Tibial nerve (tissue), 4 donors: ENCODE measurements around the gene WFIKKN1. TPM values are rescaled to one million over a fixed set of nuclear protein-coding genes. Genes with fewer than 3 reads are reported as not detected.
A peak's percentile ranks its signal among the peaks of the same experiment; 100 is the strongest.

Source experiments
- DNase-seq, 2 donors: peaks; one replicate each; pipeline ENCODE4 v3.0.0-alpha.2; 2019; ENCODE audit warnings: low spot score in 2 of 2
- H3K27ac ChIP-seq, 4 donors: fragments of 200-600 bp; sonication (generic) in 3 of 4; one replicate each; pipeline ENCODE4 v1.5.1; 2017 to 2019; ENCODE audit warnings: mild to moderate bottlenecking in 1 of 4
- H3K27me3 ChIP-seq, 2 donors: fragments of 200-600 bp; sonication (generic) in 1 of 2; one replicate each; pipeline versions ENCODE4 v1.5.1 to v1.6.0; 2017 to 2019
- H3K36me3 ChIP-seq, 3 donors: fragments of 200-600 bp; sonication (generic); one replicate each; pipeline ENCODE4 v1.5.1; 2018 to 2019
- H3K4me1 ChIP-seq, 4 donors: fragments of 200-600 bp; sonication (generic) in 3 of 4; one replicate each; pipeline ENCODE4 v1.5.1; 2017 to 2019
- H3K4me3 ChIP-seq, 4 donors: fragments of 200-600 bp; sonication (generic) in 3 of 4; one replicate each; pipeline ENCODE4 v1.5.1; 2017 to 2019; ENCODE audit warnings: mild to moderate bottlenecking in 1 of 4, moderate library complexity in 1 of 4
- H3K9me3 ChIP-seq, 4 donors: fragments of 200-600 bp; sonication (generic) in 3 of 4; one replicate each; pipeline ENCODE4 v1.5.1; 2017 to 2019
- EP300 ChIP-seq, 2 donors: sonication (generic); formaldehyde crosslinking; IDR thresholded peaks; one replicate each; pipeline ENCODE4 v1.6.1; 2017; ENCODE audit warnings: antibody characterized with exemption in 2 of 2, mild to moderate bottlenecking in 1 of 2
- POLR2A ChIP-seq, 2 donors: fragments of 450-650 bp; IDR thresholded peaks; one replicate each; pipeline ENCODE4 v1.6.1; 2017; ENCODE audit warnings: antibody characterized with exemption in 2 of 2, mild to moderate bottlenecking in 2 of 2, moderate library complexity in 2 of 2
- WGBS, 2 donors: methylation state at CpG; one replicate each; pipeline ENCODE4 v1.1.5; 2018; 5-methylcytosine and 5-hydroxymethylcytosine counted together
- total RNA-seq, 4 donors: library from RNA; depleted of rRNA; stranded (reverse); fragments of >200 nt; gene quantifications; one replicate each; pipeline ENCODE4 v1.1.0, GENCODE V29; 2016
- TF ChIP-seq, protein P1 (sequence below), 5 experiments: fragments of 200-600 bp in 3 of 5; fragments of 450-650 bp in 2 of 5; sonication (generic) in 3 of 5; IDR thresholded peaks; one replicate each; pipeline ENCODE4 v1.5.1; 2016 to 2019; ENCODE audit warnings: antibody characterized with exemption in 5 of 5, mild to moderate bottlenecking in 3 of 5, moderate library complexity in 2 of 5

The WFIKKN1 gene
- total RNA-seq, 4 donors from 2014 or later, result 0.66 to 3.9 (median 1.8) TPM

DNA sequence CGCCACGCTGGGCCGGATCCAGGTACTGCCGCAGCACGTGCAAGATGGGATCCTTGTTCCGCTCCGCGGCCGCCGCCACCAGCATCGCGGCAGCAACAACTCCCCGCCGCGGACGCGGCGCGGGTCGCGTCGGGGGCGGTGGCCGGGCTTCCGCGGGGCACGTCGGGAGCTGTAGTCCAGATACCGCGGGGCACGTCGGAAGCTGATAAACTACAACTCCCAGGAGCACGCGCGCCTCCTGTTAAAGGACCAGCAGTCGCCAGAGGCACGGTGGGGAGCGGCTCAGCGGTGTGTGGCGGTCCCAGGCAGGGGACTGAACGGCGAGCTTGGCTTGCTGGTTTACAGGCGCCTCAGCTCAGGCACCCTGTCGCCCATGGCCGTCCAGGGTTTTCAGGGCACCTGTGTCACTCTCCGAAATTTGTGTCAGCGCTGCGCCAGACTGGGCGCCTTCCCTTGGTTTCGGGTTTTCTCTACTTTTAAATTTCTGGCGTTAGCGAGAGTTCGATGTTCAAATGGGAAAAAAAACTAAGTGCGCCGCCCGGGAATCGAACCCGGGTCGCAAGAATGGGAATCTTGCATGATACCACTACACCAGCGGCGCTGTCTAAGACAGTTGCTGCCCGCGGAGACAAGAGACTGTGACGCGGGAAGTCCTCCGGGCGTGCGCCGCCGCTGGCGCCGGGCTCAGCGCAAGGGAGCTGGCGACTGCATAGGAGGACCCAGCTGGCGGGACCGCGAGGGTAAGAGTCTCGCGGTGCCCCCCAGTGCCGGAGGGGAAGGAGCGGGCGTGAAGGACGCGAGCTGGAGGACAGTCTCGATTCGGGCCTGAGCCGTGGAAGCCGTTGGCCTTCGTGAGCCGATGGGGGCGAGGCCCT is 5.7 kb downstream of the WFIKKN1 start, which contains the start of gene METTL26:
Gene METTL26, minus strand, starts transcription at position 100 of the 875 bp plus-strand sequence. Its CDS starts 15 bp downstream, at position 85.
- WGBS, 2 donors, result 0% methylated on average over 23 to 49 of the region's 91 CpGs
- TF ChIP-seq POLR2A (IDR thresholded peaks at IDR 0.05) (peak; percentile 16 to 65), EP300 (IDR thresholded peaks at IDR 0.05) (peak; percentile 71 to 80)
- TF ChIP-seq, protein P1, sequence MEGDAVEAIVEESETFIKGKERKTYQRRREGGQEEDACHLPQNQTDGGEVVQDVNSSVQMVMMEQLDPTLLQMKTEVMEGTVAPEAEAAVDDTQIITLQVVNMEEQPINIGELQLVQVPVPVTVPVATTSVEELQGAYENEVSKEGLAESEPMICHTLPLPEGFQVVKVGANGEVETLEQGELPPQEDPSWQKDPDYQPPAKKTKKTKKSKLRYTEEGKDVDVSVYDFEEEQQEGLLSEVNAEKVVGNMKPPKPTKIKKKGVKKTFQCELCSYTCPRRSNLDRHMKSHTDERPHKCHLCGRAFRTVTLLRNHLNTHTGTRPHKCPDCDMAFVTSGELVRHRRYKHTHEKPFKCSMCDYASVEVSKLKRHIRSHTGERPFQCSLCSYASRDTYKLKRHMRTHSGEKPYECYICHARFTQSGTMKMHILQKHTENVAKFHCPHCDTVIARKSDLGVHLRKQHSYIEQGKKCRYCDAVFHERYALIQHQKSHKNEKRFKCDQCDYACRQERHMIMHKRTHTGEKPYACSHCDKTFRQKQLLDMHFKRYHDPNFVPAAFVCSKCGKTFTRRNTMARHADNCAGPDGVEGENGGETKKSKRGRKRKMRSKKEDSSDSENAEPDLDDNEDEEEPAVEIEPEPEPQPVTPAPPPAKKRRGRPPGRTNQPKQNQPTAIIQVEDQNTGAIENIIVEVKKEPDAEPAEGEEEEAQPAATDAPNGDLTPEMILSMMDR (IDR thresholded peaks at IDR 0.05), result peak in 3 of 5 experiments; percentile 6 to 44 (median 34)
- peaks cover 0 to 28% (median 4%) of the 10 kb centered on the region in 3 donors for H3K36me3 ChIP-seq

DNA sequence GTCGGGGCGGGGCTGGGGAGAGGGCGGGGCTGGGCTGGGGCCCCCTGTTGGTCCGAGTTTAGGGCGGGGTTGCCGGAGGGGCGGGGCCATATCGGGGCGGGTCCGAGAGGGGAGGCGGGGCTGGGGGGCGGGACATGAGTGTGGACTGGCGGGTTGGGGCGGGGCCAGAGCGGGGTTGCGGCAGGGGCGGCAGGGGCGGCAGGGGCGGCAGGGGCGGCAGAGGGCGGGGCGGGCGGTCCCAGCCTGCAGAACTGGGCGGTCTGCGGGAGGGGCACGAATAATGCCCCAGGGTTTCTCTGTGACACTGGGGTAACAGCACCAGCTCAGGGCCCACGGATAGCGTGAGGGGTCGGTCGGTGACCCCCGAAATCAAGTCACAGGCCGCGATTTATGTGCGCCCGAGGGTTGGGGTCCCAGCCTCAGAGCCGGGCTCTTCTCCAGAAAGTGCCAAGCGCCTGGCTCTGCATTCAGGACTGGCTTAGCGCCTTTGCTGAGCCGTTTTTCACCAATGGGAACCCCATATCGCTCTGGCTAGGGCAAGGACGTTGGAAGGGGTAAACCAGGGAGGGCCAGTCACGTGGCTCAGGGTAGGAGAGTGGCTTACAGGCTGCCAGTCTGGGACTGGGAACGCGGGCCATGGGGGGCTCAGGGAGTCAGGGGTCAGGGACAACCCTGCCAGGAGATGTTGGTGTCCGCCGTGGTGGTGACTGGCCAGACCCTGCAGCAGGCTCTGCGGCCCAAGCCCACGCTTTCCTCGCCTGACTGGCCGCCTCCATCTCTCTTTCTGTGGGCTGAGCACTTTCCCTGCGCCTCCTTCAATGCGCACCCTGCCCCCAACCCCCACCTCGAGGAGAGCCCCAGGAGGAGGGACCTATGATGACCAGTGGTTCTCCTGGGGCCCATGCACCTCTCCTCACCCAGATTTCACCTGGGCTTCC is 6.6 kb downstream of the WFIKKN1 start:
- no peaks in the 10 kb centered on the region for H3K9me3 ChIP-seq
- H3K4me1 ChIP-seq, result peaks cover 0 to 38% (median 20%) of the 10 kb centered on the region in 4 donors
- WGBS, 2 donors, result 22 to 28% methylated on average over 26 to 31 of the region's 53 CpGs
- peak overlapping the region; percentile 92 to 100 (median 96) for H3K27ac ChIP-seq
- H3K36me3 ChIP-seq, result peaks cover 0 to 24% (median 4%) of the 10 kb centered on the region in 3 donors
- DNase-seq, result peak; percentile 89
- peak overlapping the region; percentile 63 to 94 (median 90) for H3K4me3 ChIP-seq
- TF ChIP-seq, protein P1 (IDR thresholded peaks at IDR 0.05), result no peak
- TF ChIP-seq EP300 (IDR thresholded peaks at IDR 0.05), result no peak
- no peak for TF ChIP-seq POLR2A (IDR thresholded peaks at IDR 0.05)
- H3K27me3 ChIP-seq, result no peaks in the 10 kb centered on the region

More for the DNA sequence above, 5.7 kb downstream of the WFIKKN1 start, which contains the start of gene METTL26:
- peak; percentile 94 to 96 for DNase-seq
- Histone ChIP-seq H3K27me3 (no peaks in the 10 kb centered on the region), H3K27ac (peak within 1 kb of the TSS; percentile 92 to 100 (median 96)), H3K4me3 (peak within 1 kb of the TSS; percentile 63 to 94 (median 90)), H3K4me1 (peaks cover 0 to 39% (median 19%) of the 10 kb centered on the region in 4 donors), H3K9me3 (no peaks in the 10 kb centered on the region)

DNA sequence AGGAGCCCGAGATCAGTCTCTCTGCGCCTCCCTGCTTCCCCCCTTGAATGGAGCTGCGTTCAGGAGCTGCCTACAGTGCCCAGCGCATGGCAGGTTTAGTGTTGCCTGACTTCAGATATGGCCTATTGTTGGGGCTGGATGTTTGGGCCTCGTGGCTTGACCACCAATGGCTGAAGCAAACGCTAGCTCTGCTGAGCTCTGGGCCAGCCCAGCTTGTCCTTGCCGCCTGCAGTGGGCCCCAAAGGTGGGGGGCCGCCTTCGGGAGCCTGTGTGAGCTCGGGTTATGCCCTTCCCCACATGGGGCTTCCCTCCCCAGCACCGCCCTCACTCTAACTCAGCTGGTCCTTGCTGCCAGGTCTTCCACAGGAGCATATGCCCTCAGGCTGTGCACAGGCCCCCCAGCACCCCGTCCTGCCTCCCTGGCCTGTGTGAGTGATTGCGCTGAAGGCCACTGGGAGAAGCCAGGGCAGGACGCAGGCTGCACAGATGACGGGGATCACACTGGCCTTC is 7.3 kb downstream of the WFIKKN1 start:
- 76 to 83% methylated on average over 10 to 14 of the region's 15 CpGs for WGBS, 2 donors
- peak overlapping the region; percentile 62 to 98 (median 85) for H3K27ac ChIP-seq

DNA sequence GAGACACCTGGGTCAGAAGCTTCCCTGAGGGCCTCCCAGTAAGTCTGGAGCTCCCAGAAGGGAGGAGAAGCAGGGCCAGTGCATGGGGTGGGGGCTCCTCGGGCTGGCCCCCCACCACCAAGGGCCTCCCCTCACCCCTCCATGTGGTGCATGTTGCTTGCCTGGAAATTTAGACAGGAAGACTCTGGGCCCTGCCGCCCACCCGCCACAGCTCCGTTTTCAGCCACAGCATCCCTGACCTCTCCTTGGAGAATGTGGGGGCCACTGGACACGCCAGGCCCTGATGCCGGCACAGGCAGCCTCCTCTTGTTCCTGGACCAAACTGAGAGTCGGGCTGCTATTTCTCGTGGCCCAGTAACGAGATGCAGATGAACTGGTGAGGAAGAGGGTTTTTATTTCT is 8.1 kb downstream of the WFIKKN1 start:
- peak overlapping the region in 1 of 4 donors; percentile 92 for H3K27ac ChIP-seq
- H3K36me3 ChIP-seq, result peaks cover 0 to 9% (median 0%) of the 10 kb centered on the region in 3 donors
- no peaks in the 10 kb centered on the region for H3K9me3 ChIP-seq
- H3K4me1 ChIP-seq, result peaks cover 0 to 51% (median 29%) of the 10 kb centered on the region in 4 donors
- H3K27me3 ChIP-seq, result no peaks in the 10 kb centered on the region
- no peak overlapping the region for H3K4me3 ChIP-seq
- WGBS, 2 donors, result 62 to 66% methylated on average over 8 to 9 of the region's 9 CpGs
- no peak for DNase-seq
- TF ChIP-seq POLR2A (IDR thresholded peaks at IDR 0.05), result no peak

More for the DNA sequence above, 7.3 kb downstream of the WFIKKN1 start:
- Histone ChIP-seq H3K9me3 (no peaks in the 10 kb centered on the region), H3K36me3 (peaks cover 0 to 17% (median 4%) of the 10 kb centered on the region in 3 donors), H3K4me3 (no peak overlapping the region), H3K4me1 (peaks cover 0 to 46% (median 27%) of the 10 kb centered on the region in 4 donors), H3K27me3 (no peaks in the 10 kb centered on the region)
- DNase-seq, result no peak
- TF ChIP-seq POLR2A (IDR thresholded peaks at IDR 0.05) (no peak), EP300 (IDR thresholded peaks at IDR 0.05) (no peak)
- TF ChIP-seq, protein P1 (IDR thresholded peaks at IDR 0.05), result no peak

DNA sequence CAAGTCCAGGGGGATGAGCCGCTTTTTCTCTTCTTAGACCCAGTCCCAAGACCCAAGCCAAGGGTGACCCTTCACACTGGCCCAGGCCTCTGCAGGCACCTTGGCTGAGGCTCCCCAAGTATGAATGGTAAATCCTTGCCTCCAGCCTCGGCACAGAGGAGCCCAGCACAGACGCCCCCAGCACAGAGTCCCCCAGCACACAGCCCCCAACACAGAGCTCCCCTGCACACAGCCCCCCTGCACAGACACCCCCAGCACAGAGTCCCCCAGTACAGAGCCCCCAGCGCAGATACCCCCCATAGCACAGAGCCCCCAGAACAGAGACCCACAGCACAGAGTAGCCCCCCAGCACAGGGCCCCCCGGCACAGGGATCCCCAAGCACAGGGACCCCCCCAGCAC is 9.8 kb downstream of the WFIKKN1 start:
- DNase-seq, result no peak
- H3K4me3 ChIP-seq, result peak overlapping the region in 1 of 4 donors; percentile 71
- H3K36me3 ChIP-seq, result no peaks in the 10 kb centered on the region
- no peak for TF ChIP-seq EP300 (IDR thresholded peaks at IDR 0.05)
- peaks cover 0 to 46% (median 21%) of the 10 kb centered on the region in 4 donors for H3K4me1 ChIP-seq
- peak overlapping the region in 2 of 4 donors; percentile 85 to 86 for H3K27ac ChIP-seq
- 87 to 96% methylated on average over 2 to 4 of the region's 5 CpGs for WGBS, 2 donors
- no peaks in the 10 kb centered on the region for H3K27me3 ChIP-seq
- H3K9me3 ChIP-seq, result no peaks in the 10 kb centered on the region
